H1 (cell line): ENCODE measurements around the gene RASGRP3.

Source experiments
- CTCF ChIP-seq, 3 experiments: IDR thresholded peaks; 1 replicate in 2 of 3; 2 replicates in 1 of 3; pipeline versions ENCODE4 v1.5.1 to v1.6.1; 2011; ENCODE audit warnings: low read length in 3 of 3, mild to moderate bottlenecking in 3 of 3, inconsistent platforms in 2 of 3, low read depth in 1 of 3, moderate library complexity in 1 of 3; ENCODE audit not compliant: insufficient read depth in 1 of 3; ENCODE audit errors: control extremely low read depth in 1 of 3
- EP300 ChIP-seq, 2 experiments: IDR thresholded peaks; 1 replicate in 1 of 2; 2 replicates in 1 of 2; pipeline ENCODE4 v1.6.1; 2011 to 2012; ENCODE audit warnings: low read depth in 2 of 2, low read length in 2 of 2, mild to moderate bottlenecking in 2 of 2, borderline replicate concordance in 1 of 2, inconsistent platforms in 1 of 2, moderate library complexity in 1 of 2
- EZH2 ChIP-seq: fragments of 200-600 bp; sonication (generic); IDR thresholded peaks from 2 replicates; pipeline ENCODE4 v1.7.1; 2012; ENCODE audit warnings: low read depth, mild to moderate bottlenecking, moderate library complexity, low read length, inconsistent platforms; ENCODE audit not compliant: severe bottlenecking
- MAX ChIP-seq: IDR thresholded peaks from 2 replicates; pipeline ENCODE4 v1.6.1; 2012; ENCODE audit warnings: inconsistent platforms
- POLR2A ChIP-seq, 2 experiments: IDR thresholded peaks; 1 replicate in 1 of 2; 2 replicates in 1 of 2; pipeline ENCODE4 v1.6.1; 2011; ENCODE audit warnings: low read depth in 2 of 2, low read length in 2 of 2, mild to moderate bottlenecking in 2 of 2; ENCODE audit errors: control extremely low read depth in 1 of 2
- POLR2AphosphoS5 ChIP-seq: IDR thresholded peaks from 2 replicates; pipeline ENCODE4 v1.6.1; 2011; ENCODE audit warnings: low read depth, low read length
- RAD21 ChIP-seq, 2 experiments: IDR thresholded peaks in 1 of 2; conservative IDR thresholded peaks in 1 of 2; 2 replicates each; pipeline ENCODE4 v1.6.1; 2011; ENCODE audit warnings: low read depth in 2 of 2, low read length in 2 of 2, improper control_type of control experiment in 1 of 2, inconsistent platforms in 1 of 2, mild to moderate bottlenecking in 1 of 2, moderate library complexity in 1 of 2
- RXRA ChIP-seq: IDR thresholded peaks from 2 replicates; pipeline ENCODE4 v1.6.1; 2011; ENCODE audit warnings: low read depth, mild to moderate bottlenecking, low read length, moderate library complexity; ENCODE audit not compliant: insufficient read depth
- SIRT6 ChIP-seq: IDR thresholded peaks from one replicate; pipeline ENCODE4 v1.7.1; 2012; ENCODE audit warnings: low read length, inconsistent platforms
- SP1 ChIP-seq: IDR thresholded peaks from 2 replicates; pipeline ENCODE4 v1.6.1; 2011; ENCODE audit warnings: low read depth, low read length
- TEAD4 ChIP-seq: IDR thresholded peaks from 2 replicates; pipeline ENCODE4 v1.6.1; 2012; ENCODE audit warnings: low read depth, low read length, inconsistent platforms, mixed read lengths

GRCh38 chr2:33525666-33526065 lies 49.2 kb downstream of the RASGRP3 start:
- TF ChIP-seq EP300 (IDR thresholded peaks at IDR 0.05; ENCODE audit: borderline replicate concordance in 1 of 2, low read depth in 2 of 2, low read length in 2 of 2) (no peak), CTCF (IDR thresholded peaks at IDR 0.05; ENCODE audit: control extremely low read depth in 1 of 3, insufficient read depth in 1 of 3, low read depth in 1 of 3, low read length in 3 of 3) (no peak), SIRT6 (no peak), TEAD4 (no peak), EZH2 (no peak), RXRA (no peak), SP1 (no peak), MAX (no peak), POLR2AphosphoS5 (no peak), POLR2A (IDR thresholded peaks at IDR 0.05; ENCODE audit: control extremely low read depth in 1 of 2, low read depth in 2 of 2, low read length in 2 of 2) (no peak), RAD21 (IDR thresholded peaks at IDR 0.05 in 1 of 2, conservative IDR thresholded peaks at IDR 0.05 in 1 of 2; ENCODE audit: low read depth in 2 of 2, low read length in 2 of 2) (no peak)
